Activated naive CD4-positive, alpha-beta T cell treated with anti-CD3 and anti-CD28 coated beads, Interleukin-2, amount 50 U/mL, for 24 hours (primary cell): Measurements from ENCODE around the gene SGCA.

Source experiments
- H3K27ac Mint-ChIP-seq: one replicate; pipeline ENCODE4 v1.8.0; 2021; ENCODE audit warnings: mild to moderate bottlenecking, mixed read lengths
- H3K27me3 Mint-ChIP-seq: one replicate; pipeline ENCODE4 v1.8.0; 2021; ENCODE audit warnings: mixed read lengths
- H3K36me3 Mint-ChIP-seq: one replicate; pipeline ENCODE4 v1.8.0; 2021; ENCODE audit warnings: mixed read lengths
- H3K4me1 Mint-ChIP-seq: one replicate; pipeline ENCODE4 v1.8.0; 2021; ENCODE audit warnings: mixed read lengths
- H3K4me3 Mint-ChIP-seq: one replicate; pipeline ENCODE4 v1.8.0; 2021; ENCODE audit warnings: mild to moderate bottlenecking, mixed read lengths
- H3K9me3 Mint-ChIP-seq: one replicate; pipeline ENCODE4 v1.8.0; 2021; ENCODE audit warnings: mixed read lengths

Gene SGCA

GRCh38 chr17:50143461-50144176 is 22.2 kb upstream of the SGCA start:
- Mint-ChIP-seq H3K27me3 (no peaks in the 10 kb centered on the region), H3K4me3 (no peak overlapping the region), H3K27ac (no peak overlapping the region), H3K4me1 (peaks cover 86% of the 10 kb centered on the region), H3K9me3 (no peaks in the 10 kb centered on the region), H3K36me3 (peaks cover 11% of the 10 kb centered on the region)

GRCh38 chr17:50144355-50144754 is 21.4 kb upstream of the SGCA start:
- H3K27me3 Mint-ChIP-seq, result no peaks in the 10 kb centered on the region
- H3K36me3 Mint-ChIP-seq, result peaks cover 11% of the 10 kb centered on the region
- no peaks in the 10 kb centered on the region for H3K9me3 Mint-ChIP-seq
- peaks cover 86% of the 10 kb centered on the region for H3K4me1 Mint-ChIP-seq
- H3K27ac Mint-ChIP-seq, result peak overlapping the region; percentile 66
- no peak overlapping the region for H3K4me3 Mint-ChIP-seq

GRCh38 chr17:50144845-50145531 is 20.8 kb upstream of the SGCA start:
- Mint-ChIP-seq H3K27ac (no peak overlapping the region), H3K4me1 (peaks cover 81% of the 10 kb centered on the region), H3K4me3 (no peak overlapping the region), H3K27me3 (no peaks in the 10 kb centered on the region), H3K36me3 (peaks cover 7% of the 10 kb centered on the region), H3K9me3 (no peaks in the 10 kb centered on the region)

- Mint-ChIP-seq H3K27me3 (no peaks in the 10 kb centered on the region), H3K27ac (no peak overlapping the region), H3K9me3 (no peaks in the 10 kb centered on the region), H3K4me3 (no peak overlapping the region), H3K4me1 (peaks cover 75% of the 10 kb centered on the region), H3K36me3 (peaks cover 6% of the 10 kb centered on the region)
Measured at GRCh38 chr17:50145532-50146229, 20.1 kb upstream of the SGCA start.

DNA sequence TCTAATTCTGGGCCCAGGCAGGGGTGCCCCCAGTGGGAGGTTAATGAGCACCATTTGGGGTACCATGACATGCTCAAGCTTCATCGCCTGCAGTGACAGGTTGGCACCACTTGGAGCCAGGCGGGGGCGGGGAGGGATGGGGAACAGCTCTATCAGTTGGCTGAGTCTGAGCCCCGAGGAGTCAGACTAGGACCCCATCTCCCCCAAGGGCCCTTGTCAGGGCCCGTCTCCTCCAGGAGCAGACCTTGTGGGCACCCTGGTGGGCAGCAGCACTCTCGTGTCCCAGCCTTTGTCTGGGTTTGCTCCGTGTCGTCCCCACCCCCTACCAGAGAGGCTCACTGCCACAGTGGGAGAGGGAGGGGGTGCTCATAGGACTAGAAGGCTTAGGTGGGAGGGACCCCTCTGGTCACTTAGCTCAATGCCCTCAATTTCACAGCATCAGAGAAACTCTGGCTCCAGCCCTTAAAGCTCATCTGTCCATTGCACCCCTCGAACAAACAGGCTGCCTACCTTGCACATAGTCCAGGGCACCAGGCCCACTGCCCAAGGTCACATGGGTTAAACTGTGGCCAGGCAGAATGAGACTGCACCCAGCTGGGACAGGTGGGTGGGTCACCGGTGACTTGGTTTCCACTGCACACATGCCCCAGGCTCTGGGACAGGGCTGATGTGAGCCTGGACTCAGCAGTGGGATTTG is 19.4 kb upstream of the SGCA start:
- peaks cover 68% of the 10 kb centered on the region for H3K4me1 Mint-ChIP-seq
- peaks cover 5% of the 10 kb centered on the region for H3K36me3 Mint-ChIP-seq
- H3K27ac Mint-ChIP-seq, result peak overlapping the region; percentile 21
- peak overlapping the region; percentile 91 for H3K4me3 Mint-ChIP-seq
- no peaks in the 10 kb centered on the region for H3K27me3 Mint-ChIP-seq
- H3K9me3 Mint-ChIP-seq, result no peaks in the 10 kb centered on the region

- Mint-ChIP-seq H3K27me3 (no peaks in the 10 kb centered on the region), H3K4me1 (peaks cover 62% of the 10 kb centered on the region), H3K27ac (peak overlapping the region; percentile 21), H3K9me3 (no peaks in the 10 kb centered on the region), H3K36me3 (peaks cover 2% of the 10 kb centered on the region), H3K4me3 (peak overlapping the region; percentile 91)
Measured at GRCh38 chr17:50146927-50147665, 18.7 kb upstream of the SGCA start.

DNA sequence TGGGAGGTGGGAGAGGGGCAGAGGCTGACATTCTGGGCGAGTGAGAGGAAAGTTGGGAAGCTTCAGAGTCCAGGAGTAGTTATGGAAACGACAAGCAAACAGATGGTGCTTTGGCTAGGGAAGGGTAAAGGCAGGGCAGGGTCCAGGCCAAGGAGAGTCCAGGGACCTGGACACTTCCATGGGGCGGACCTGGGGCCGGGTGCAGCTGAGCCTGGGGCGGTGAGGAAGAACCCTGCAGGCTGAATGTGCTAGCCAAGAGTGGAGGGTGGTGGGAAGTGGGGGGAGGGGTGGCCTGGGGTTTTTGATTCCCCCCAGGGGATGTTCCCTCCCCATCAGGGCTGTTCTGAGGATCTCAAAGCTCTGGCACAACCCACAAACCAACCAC is 18.0 kb upstream of the SGCA start:
- H3K4me1 Mint-ChIP-seq, result peaks cover 60% of the 10 kb centered on the region
- H3K27me3 Mint-ChIP-seq, result no peaks in the 10 kb centered on the region
- H3K36me3 Mint-ChIP-seq, result no peaks in the 10 kb centered on the region
- no peak overlapping the region for H3K27ac Mint-ChIP-seq
- H3K9me3 Mint-ChIP-seq, result no peaks in the 10 kb centered on the region
- peak overlapping the region; percentile 91 for H3K4me3 Mint-ChIP-seq

- peak overlapping the region; percentile 91 for H3K27ac Mint-ChIP-seq
- peaks cover 55% of the 10 kb centered on the region for H3K4me1 Mint-ChIP-seq
Measured at GRCh38 chr17:50148226-50149090, 17.3 kb upstream of the SGCA start.

GRCh38 chr17:50149091-50149416 is 16.8 kb upstream of the SGCA start:
- no peaks in the 10 kb centered on the region for H3K27me3 Mint-ChIP-seq
- peak overlapping the region; percentile 91 for H3K4me3 Mint-ChIP-seq
- peaks cover 50% of the 10 kb centered on the region for H3K4me1 Mint-ChIP-seq
- no peaks in the 10 kb centered on the region for H3K9me3 Mint-ChIP-seq
- H3K27ac Mint-ChIP-seq, result no peak overlapping the region
- no peaks in the 10 kb centered on the region for H3K36me3 Mint-ChIP-seq

More at GRCh38 chr17:50148226-50149090, 17.3 kb upstream of the SGCA start:
- Mint-ChIP-seq H3K27me3 (no peaks in the 10 kb centered on the region), H3K36me3 (no peaks in the 10 kb centered on the region), H3K4me3 (peak overlapping the region; percentile 91), H3K9me3 (no peaks in the 10 kb centered on the region)

- no peak overlapping the region for H3K27ac Mint-ChIP-seq
- H3K4me1 Mint-ChIP-seq, result peaks cover 50% of the 10 kb centered on the region
- no peaks in the 10 kb centered on the region for H3K36me3 Mint-ChIP-seq
- H3K9me3 Mint-ChIP-seq, result no peaks in the 10 kb centered on the region
- H3K4me3 Mint-ChIP-seq, result peak overlapping the region; percentile 91
- no peaks in the 10 kb centered on the region for H3K27me3 Mint-ChIP-seq
Measured at GRCh38 chr17:50149417-50150353, 16.1 kb upstream of the SGCA start.

GRCh38 chr17:50150354-50151040 is 15.3 kb upstream of the SGCA start, which contains the start of gene PPP1R9B:
TSS of gene PPP1R9B (minus strand) at chr17:50150677. CDS start at chr17:50150513, 164 bp downstream.
- Mint-ChIP-seq H3K4me1 (peaks cover 51% of the 10 kb centered on the region), H3K27me3 (no peaks in the 10 kb centered on the region), H3K4me3 (peak within 1 kb of the TSS; percentile 85), H3K27ac (peak within 1 kb of the TSS; percentile 84), H3K36me3 (no peaks in the 10 kb centered on the region), H3K9me3 (no peaks in the 10 kb centered on the region)

- Mint-ChIP-seq H3K27ac (peak overlapping the region; percentile 84), H3K9me3 (no peaks in the 10 kb centered on the region), H3K4me3 (peak overlapping the region; percentile 85)
Measured at GRCh38 chr17:50151041-50151936, 14.5 kb upstream of the SGCA start.

More at GRCh38 chr17:50151041-50151936, 14.5 kb upstream of the SGCA start:
- H3K27me3 Mint-ChIP-seq, result no peaks in the 10 kb centered on the region
- H3K4me1 Mint-ChIP-seq, result peaks cover 45% of the 10 kb centered on the region
- no peaks in the 10 kb centered on the region for H3K36me3 Mint-ChIP-seq
